CD14-positive monocyte (primary cell): ENCODE measurements around the gene XYLT1. TPM values are rescaled to one million over a fixed set of nuclear protein-coding genes. Genes with fewer than 3 reads are reported as not detected.

Experiments
- DNase-seq, 3 donors: peaks; one replicate each; pipeline ENCODE4 v3.0.0-alpha.2; 2011 to 2022
- H2AFZ ChIP-seq: 2 replicates; pipeline ENCODE4 v1.6.0; 2012; ENCODE audit warnings: mild to moderate bottlenecking, low read depth, low read length, inconsistent platforms; ENCODE audit not compliant: insufficient read depth, poor library complexity, severe bottlenecking
- H3K27ac ChIP-seq, 2 donors: 1 replicate in 1 of 2; 2 replicates in 1 of 2; pipeline ENCODE4 v1.5.1; 2012 to 2013; ENCODE audit warnings: low read length in 2 of 2, control low read depth in 1 of 2, inconsistent platforms in 1 of 2, low read depth in 1 of 2, mild to moderate bottlenecking in 1 of 2
- H3K27me3 ChIP-seq, 2 donors: one replicate each; pipeline versions ENCODE4 v1.6.0 to v1.6.1; 2011 to 2013; ENCODE audit warnings: low read length in 2 of 2; ENCODE audit not compliant: control insufficient read depth in 2 of 2, insufficient read depth in 2 of 2
- H3K36me3 ChIP-seq, 2 donors: replicated peaks in 1 of 2; 1 replicate in 1 of 2; 2 replicates in 1 of 2; pipeline versions ENCODE4 v1.5.1 to v1.6.1; 2012 to 2013; ENCODE audit warnings: low read length in 2 of 2, control low read depth in 1 of 2, inconsistent platforms in 1 of 2, mild to moderate bottlenecking in 1 of 2; ENCODE audit not compliant: insufficient read depth in 2 of 2, control insufficient read depth in 1 of 2
- H3K4me1 ChIP-seq, 2 donors: 1 replicate in 1 of 2; 2 replicates in 1 of 2; pipeline versions ENCODE4 v1.5.1 to v1.6.1; 2012 to 2013; ENCODE audit warnings: low read length in 2 of 2, control low read depth in 1 of 2, inconsistent platforms in 1 of 2, mild to moderate bottlenecking in 1 of 2, moderate library complexity in 1 of 2; ENCODE audit not compliant: insufficient read depth in 2 of 2, control insufficient read depth in 1 of 2
- H3K4me2 ChIP-seq: replicated peaks from 2 replicates; pipeline ENCODE3; 2012; ENCODE audit warnings: low read length, moderate library complexity, mild to moderate bottlenecking; ENCODE audit not compliant: poor library complexity, severe bottlenecking; ENCODE audit errors: extremely low read depth
- H3K4me3 ChIP-seq, 3 experiments: fragments of 200-600 bp in 1 of 3; sonication (generic) in 1 of 3; replicated peaks in 1 of 3; 1 replicate in 2 of 3; 2 replicates in 1 of 3; pipeline ENCODE4 v1.5.1; 2011 to 2013; ENCODE audit warnings: low read length in 3 of 3, mild to moderate bottlenecking in 3 of 3, control low read depth in 2 of 3, low read depth in 2 of 3, inconsistent platforms in 1 of 3, moderate library complexity in 1 of 3
- H3K79me2 ChIP-seq: 2 replicates; pipeline ENCODE4 v1.6.0; 2012; ENCODE audit warnings: mild to moderate bottlenecking, control low read depth, inconsistent platforms, low read length, moderate library complexity; ENCODE audit not compliant: insufficient read depth
- H3K9ac ChIP-seq: 2 replicates; pipeline ENCODE4 v1.6.0; 2017; ENCODE audit warnings: low read length, mild to moderate bottlenecking; ENCODE audit not compliant: insufficient read depth, poor library complexity, severe bottlenecking
- H3K9me3 ChIP-seq, 2 donors: replicated peaks in 1 of 2; 1 replicate in 1 of 2; 2 replicates in 1 of 2; pipeline versions ENCODE4 v1.5.1 to v1.6.1; 2012 to 2013; ENCODE audit warnings: low read length in 2 of 2, control low read depth in 1 of 2; ENCODE audit not compliant: control insufficient read depth in 1 of 2, insufficient read depth in 1 of 2
- H4K20me1 ChIP-seq: 2 replicates; pipeline ENCODE4 v1.6.0; 2012; ENCODE audit warnings: mild to moderate bottlenecking, low read length, control low read depth, moderate library complexity; ENCODE audit not compliant: insufficient read depth
- H3K27ac Mint-ChIP-seq, 7 donors: one replicate each; pipeline ENCODE4 v1.8.0; 2020; ENCODE audit warnings: mild to moderate bottlenecking in 7 of 7, mixed read lengths in 7 of 7, moderate library complexity in 6 of 7, inconsistent platforms in 2 of 7
- H3K27me3 Mint-ChIP-seq, 3 donors: one replicate each; pipeline ENCODE4 v1.8.0; 2021 to 2022; ENCODE audit warnings: low read depth in 3 of 3, mild to moderate bottlenecking in 3 of 3, mixed read lengths in 3 of 3, moderate library complexity in 3 of 3, inconsistent platforms in 1 of 3
- H3K36me3 Mint-ChIP-seq, 2 donors: one replicate each; pipeline ENCODE4 v1.8.0; 2020; ENCODE audit warnings: mixed read lengths in 2 of 2, inconsistent platforms in 1 of 2, mild to moderate bottlenecking in 1 of 2
- H3K4me1 Mint-ChIP-seq: one replicate; pipeline ENCODE4 v1.8.0; 2020; ENCODE audit warnings: mild to moderate bottlenecking, mixed read lengths
- H3K4me3 Mint-ChIP-seq, 2 donors: one replicate each; pipeline ENCODE4 v1.8.0; 2020; ENCODE audit warnings: mild to moderate bottlenecking in 2 of 2, mixed read lengths in 2 of 2, moderate library complexity in 1 of 2
- H3K9me3 Mint-ChIP-seq, 7 donors: one replicate each; pipeline ENCODE4 v1.8.0; 2020 to 2022; ENCODE audit warnings: mixed read lengths in 7 of 7, mild to moderate bottlenecking in 6 of 7, moderate library complexity in 6 of 7, inconsistent platforms in 2 of 7
- CTCF ChIP-seq: fragments of 200-600 bp; IDR thresholded peaks from one replicate; pipeline ENCODE4 v1.8.0; 2022; ENCODE audit warnings: antibody characterized with exemption, mild to moderate bottlenecking
- WGBS: methylation state at CpG from one replicate; pipeline ENCODE4 v1.1.5; 2013; ENCODE audit warnings: missing lambda C conversion rate; ENCODE audit not compliant: insufficient coverage; 5-methylcytosine and 5-hydroxymethylcytosine counted together
- intact Hi-C, 2 donors: fragments of 100-400 bp; cut with micrococcal nuclease; formaldehyde crosslinking; loops; one replicate each; pipeline versions ENCODE4 v1.15.0 to v1.15.1; 2023
- polyA plus RNA-seq, 3 donors: library from polyadenylated mRNA; depleted of rRNA in 1 of 3; unstranded in 2 of 3; stranded (reverse) in 1 of 3; fragments of 300-500 nt in 2 of 3; fragments of >200 nt in 1 of 3; fragmentation: Illumina TruSeq in 2 of 3; gene quantifications; 1 replicate in 2 of 3; 2 replicates in 1 of 3; pipeline ENCODE4 v1.2.3, GENCODE V29; 2012 to 2021

XYLT1 gene
- polyA plus RNA-seq, 3 donors: 0.51 to 9.4 (median 1.6) TPM

- TF ChIP-seq CTCF: no peak
- DNase-seq: no peak
- Histone ChIP-seq H3K9me3 (no peaks in the 10 kb centered on the region), H3K4me1 (peaks cover 35 to 42% of the 10 kb centered on the region in 2 donors), H2AFZ (no peak overlapping the region), H3K9ac (no peak overlapping the region), H4K20me1 (peaks cover 8% of the 10 kb centered on the region), H3K79me2 (peaks cover 29% of the 10 kb centered on the region), H3K36me3 (no peaks in the 10 kb centered on the region), H3K4me2 (no peak overlapping the region), H3K4me3 (no peak overlapping the region), H3K27ac (no peak overlapping the region), H3K27me3 (no peaks in the 10 kb centered on the region)
- H3K36me3 Mint-ChIP-seq: peaks cover 3 to 4% of the 10 kb centered on the region in 2 donors
- WGBS: 93% methylated on average over 7 of the region's 7 CpGs
- no peaks in the 10 kb centered on the region for H3K9me3 Mint-ChIP-seq
- H3K27me3 Mint-ChIP-seq: no peaks in the 10 kb centered on the region
- peaks cover 43% of the 10 kb centered on the region for H3K4me1 Mint-ChIP-seq
- H3K4me3 Mint-ChIP-seq: no peak overlapping the region
- intact Hi-C loops: loop anchor here (5.0 kb wide), 1 partner anchor 42 kb away; no protein-coding TSS in a partner anchor
- H3K27ac Mint-ChIP-seq: peak overlapping the region in 1 of 7 donors; percentile 60
These were observed 171.0 kb downstream of the XYLT1 start for GRCh38 chr16:17299790-17300189.

DNA sequence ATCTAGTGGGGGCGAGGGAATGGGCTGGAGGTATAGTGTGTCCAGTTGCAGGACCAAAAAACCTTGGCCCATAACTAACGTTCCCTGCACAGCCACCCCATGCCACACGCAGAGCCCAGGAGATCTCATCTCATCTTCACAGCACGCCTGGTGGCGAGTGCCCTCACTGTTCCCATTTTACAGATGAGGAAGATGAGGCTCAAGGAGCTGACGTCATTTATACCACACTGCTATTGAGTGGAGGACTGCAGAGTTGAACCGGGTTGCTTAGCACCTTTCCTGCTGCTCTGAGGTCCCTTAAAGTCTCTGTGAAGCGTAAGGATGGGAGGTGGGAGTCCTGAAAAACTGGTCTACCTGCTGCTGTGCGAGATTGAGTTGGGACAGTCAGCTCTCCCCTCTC, 172.5 kb downstream of the XYLT1 start:
- no peak overlapping the region for H3K9ac ChIP-seq
- no peak overlapping the region for H3K4me2 ChIP-seq
- 100% methylated on average over 3 of the region's 9 CpGs for WGBS
- no peaks in the 10 kb centered on the region for H3K9me3 Mint-ChIP-seq
- no peak for TF ChIP-seq CTCF
- peaks cover 48% of the 10 kb centered on the region for H3K4me1 Mint-ChIP-seq
- no peak overlapping the region for H3K4me3 Mint-ChIP-seq
- no peak overlapping the region for H2AFZ ChIP-seq
- no peaks in the 10 kb centered on the region for H3K27me3 ChIP-seq
- peaks cover 3 to 7% of the 10 kb centered on the region in 2 donors for H3K36me3 Mint-ChIP-seq
- no peak for DNase-seq
- no peak overlapping the region for H3K4me3 ChIP-seq
- no peaks in the 10 kb centered on the region for H3K36me3 ChIP-seq
- H3K4me1 ChIP-seq: peaks cover 38 to 41% of the 10 kb centered on the region in 2 donors
- H3K27ac ChIP-seq: no peak overlapping the region
- H3K79me2 ChIP-seq: peaks cover 33% of the 10 kb centered on the region
- H3K9me3 ChIP-seq: no peaks in the 10 kb centered on the region
- intact Hi-C loops: loop anchor here in 1 of 2 donors (5.0 kb wide), 1 partner anchor 41 kb away; no protein-coding TSS in a partner anchor
- peak overlapping the region in 1 of 7 donors; percentile 15 for H3K27ac Mint-ChIP-seq
- H3K27me3 Mint-ChIP-seq: no peaks in the 10 kb centered on the region
- peaks cover 20% of the 10 kb centered on the region for H4K20me1 ChIP-seq
